Panc1 (cell line): ENCODE data around the gene FAM240B.

Source experiments
- CTCF ChIP-seq: fragments of 450-650 bp; IDR thresholded peaks from 2 replicates; pipeline ENCODE4 v1.5.1; 2017; ENCODE audit warnings: mild to moderate bottlenecking
- POLR2AphosphoS5 ChIP-seq: IDR thresholded peaks from 2 replicates; pipeline ENCODE4 v1.6.1; 2012; ENCODE audit warnings: mild to moderate bottlenecking, low read depth, low read length, moderate library complexity
- REST ChIP-seq, 2 experiments: IDR thresholded peaks; 2 replicates each; pipeline ENCODE4 v1.6.1; 2011 to 2012; ENCODE audit warnings: low read depth in 2 of 2, control low read depth in 1 of 2, low read length in 1 of 2, mild to moderate bottlenecking in 1 of 2, moderate library complexity in 1 of 2; ENCODE audit not compliant: insufficient read depth in 1 of 2
- SIN3A ChIP-seq: IDR thresholded peaks from 2 replicates; pipeline ENCODE4 v1.6.1; 2012; ENCODE audit warnings: low read depth, mild to moderate bottlenecking, low read length, moderate library complexity, borderline replicate concordance; ENCODE audit not compliant: insufficient read depth
- TCF7L2 ChIP-seq: IDR thresholded peaks from 2 replicates; pipeline ENCODE4 v1.6.1; 2011; ENCODE audit warnings: mild to moderate bottlenecking, low read depth, low read length, inconsistent platforms

DNA sequence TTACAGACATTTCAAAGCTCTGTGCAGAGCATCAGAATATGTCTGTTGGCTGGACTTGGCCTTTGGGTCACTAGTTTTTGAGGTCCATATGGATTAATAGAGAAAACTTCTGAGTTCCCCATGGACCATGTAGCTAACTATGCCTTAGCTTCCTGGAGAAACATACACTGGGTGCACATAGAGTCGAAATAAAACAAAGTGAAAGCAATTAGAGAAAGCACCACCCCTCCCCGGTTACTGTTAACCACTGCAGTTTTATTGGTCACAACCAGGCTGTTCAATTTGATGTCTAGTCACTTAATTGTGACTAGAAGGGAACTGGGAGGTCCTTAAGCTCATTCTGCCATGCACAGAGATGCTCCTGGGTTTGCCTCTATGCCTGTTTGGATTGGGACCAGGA lies 4.2 kb downstream of the FAM240B start:
- TF ChIP-seq POLR2AphosphoS5 (no peak), SIN3A (no peak), CTCF (no peak), REST (IDR thresholded peaks at IDR 0.05; ENCODE audit: insufficient read depth in 1 of 2, low read depth in 2 of 2, low read length in 1 of 2) (no peak), TCF7L2 (no peak)
